GM12801 (cell line): ENCODE measurements around the gene ELMOD3.

Experiments
- TF ChIP-seq, protein P1 (sequence below): IDR thresholded peaks from one replicate; pipeline ENCODE4 v1.5.1; 2011; ENCODE audit warnings: control low read depth; ENCODE audit not compliant: insufficient read length; ENCODE audit errors: extremely low read depth

The ELMOD3 gene

DNA sequence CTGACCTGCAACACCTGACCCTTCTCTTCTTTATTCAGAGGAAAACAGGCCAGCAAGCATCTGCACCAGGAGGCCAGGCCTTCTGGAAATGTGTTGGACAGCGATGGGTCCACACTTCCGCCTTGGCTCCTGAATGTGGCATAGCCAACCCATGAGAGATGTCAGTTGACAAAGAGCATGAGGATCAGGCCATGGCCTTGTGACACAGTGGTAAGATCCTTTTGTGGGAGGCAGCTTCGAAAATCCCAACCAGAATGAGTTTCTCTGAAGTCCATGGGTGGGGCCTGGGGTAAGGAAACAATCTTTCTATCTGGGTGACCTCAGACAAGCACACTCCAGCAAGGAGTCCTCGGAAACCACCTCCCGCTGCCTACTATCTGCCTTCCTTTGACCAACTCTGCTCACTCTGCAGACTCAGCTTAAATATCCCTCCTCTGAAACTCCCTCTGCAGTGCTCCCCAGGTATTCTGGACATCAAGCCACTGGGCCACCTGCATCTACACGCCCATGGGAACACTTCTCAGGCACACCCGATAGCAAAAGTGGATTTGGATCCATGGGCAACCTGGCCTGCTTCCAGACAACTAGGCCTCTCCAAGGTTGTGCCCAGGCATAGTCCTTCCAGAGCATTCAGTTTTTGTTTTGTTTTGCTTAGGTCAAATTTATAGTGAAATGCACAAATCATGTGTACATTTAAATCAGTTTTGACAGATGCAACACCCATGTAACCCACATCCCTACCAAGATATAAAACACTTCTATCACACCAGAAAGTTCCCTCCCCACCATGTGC, 60.4 kb downstream of the ELMOD3 start:
- TF ChIP-seq, protein P1, sequence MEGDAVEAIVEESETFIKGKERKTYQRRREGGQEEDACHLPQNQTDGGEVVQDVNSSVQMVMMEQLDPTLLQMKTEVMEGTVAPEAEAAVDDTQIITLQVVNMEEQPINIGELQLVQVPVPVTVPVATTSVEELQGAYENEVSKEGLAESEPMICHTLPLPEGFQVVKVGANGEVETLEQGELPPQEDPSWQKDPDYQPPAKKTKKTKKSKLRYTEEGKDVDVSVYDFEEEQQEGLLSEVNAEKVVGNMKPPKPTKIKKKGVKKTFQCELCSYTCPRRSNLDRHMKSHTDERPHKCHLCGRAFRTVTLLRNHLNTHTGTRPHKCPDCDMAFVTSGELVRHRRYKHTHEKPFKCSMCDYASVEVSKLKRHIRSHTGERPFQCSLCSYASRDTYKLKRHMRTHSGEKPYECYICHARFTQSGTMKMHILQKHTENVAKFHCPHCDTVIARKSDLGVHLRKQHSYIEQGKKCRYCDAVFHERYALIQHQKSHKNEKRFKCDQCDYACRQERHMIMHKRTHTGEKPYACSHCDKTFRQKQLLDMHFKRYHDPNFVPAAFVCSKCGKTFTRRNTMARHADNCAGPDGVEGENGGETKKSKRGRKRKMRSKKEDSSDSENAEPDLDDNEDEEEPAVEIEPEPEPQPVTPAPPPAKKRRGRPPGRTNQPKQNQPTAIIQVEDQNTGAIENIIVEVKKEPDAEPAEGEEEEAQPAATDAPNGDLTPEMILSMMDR, result no peak

DNA sequence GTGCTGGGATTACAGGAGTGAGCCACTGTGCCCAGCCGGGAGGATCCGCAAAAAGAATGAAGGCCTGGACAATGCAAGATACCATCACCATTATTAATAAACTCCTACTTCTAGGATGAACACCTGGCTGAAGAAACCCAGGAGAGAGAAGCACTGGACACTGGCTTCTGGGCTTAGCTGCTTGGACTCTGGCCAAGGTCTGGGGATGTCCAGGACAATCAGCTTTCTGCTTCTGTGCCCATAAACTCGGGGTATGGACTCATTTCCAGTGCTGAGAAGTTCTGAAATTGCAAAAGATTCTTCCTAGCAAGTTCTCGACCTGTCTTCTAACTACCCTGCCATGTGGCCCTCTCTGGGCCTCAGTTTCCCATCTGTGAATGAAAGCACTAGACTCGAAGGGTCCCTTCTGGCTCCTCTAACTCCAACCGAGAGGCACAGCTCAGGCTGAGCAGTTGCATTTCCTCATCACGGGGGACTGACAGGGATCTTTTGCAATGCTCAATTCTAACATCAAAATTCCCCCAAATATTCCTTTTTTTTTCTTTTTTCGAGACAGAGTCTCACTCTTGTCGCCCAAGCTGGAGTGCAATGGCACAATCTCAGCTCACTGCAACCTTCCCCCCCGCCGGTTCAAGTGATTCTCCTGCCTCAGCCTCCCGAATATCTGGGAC, 61.5 kb downstream of the ELMOD3 start:
- TF ChIP-seq, protein P1, result no peak

DNA sequence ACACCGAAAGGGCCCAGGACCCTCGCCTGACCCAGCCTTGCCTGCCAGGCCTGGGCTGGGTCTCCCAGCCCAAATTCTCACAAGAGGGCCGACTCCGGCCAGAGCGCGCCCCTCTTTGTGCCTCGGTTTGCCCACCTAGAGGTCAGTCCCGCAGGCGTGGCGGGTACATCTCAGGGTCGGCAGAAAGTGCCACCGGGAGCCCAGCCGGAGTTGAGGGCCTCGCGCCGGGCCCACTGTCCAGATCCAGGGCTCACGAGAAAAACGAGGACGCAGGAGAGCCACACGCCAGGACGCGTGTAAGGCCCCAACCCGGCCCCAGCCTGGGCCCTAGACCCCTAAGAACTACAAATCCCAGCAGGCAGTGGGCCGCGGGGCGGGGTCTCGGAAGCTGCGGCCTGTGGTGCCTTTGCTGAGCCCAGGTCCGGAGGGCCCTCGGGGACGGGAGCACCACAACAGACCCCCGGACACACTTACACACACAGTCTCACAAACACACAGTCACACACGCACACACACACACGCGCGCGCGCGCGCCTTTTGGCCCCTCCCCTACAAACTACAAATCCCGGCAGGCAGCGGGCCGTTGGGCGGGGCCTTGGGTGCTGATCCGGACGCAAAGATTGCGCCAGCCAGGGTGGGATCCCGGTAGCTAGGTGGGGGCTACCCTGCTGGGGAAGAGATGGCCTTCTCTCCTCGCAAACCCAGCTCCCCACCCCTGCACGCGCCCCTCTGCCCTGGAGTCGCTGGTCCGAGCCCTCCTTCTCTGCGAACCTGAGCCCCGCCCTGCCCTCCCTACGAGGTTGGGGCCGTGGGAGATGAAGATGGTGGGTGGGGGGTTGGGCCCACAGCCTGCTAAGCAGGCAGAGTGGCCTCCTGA, 63.8 kb downstream of the ELMOD3 start, which contains the start of gene SH2D6:
Gene SH2D6 (plus strand): TSS at position 583 of the 877 bp plus-strand sequence. CDS start 10,752 bp downstream, outside the sequence.
- TF ChIP-seq, protein P1, result no peak

DNA sequence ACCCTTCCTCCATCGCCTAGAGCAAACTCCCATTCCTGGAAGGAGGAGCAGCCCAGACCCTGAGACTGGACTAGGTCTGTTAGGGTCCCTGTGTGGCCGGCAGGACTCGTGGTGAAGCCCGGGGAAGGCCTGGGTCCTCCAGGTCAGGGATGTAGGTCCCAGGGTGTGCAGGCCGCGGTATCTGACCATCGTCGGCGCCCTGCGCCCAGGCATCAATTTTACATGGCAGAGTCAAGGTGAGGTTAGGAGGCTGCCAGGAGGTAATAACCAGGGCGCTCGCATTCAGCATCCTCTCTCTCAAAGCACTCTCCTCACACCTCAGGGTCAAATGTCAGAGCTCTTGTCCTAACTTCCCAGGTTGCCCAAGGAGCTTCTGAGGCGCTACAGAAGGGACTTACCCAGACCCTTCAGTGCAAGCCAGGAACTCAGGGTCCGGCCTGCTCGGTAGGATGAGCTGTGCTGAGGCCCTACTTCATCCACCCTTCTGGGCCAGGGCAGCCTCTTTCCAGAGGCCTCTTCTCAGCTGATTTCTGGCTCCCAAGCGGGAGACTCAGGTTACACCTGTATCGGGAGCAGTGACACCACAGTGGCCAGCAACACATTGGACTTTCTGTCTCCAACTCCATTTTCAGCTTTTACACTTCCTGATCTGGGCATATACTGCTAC, 64.6 kb downstream of the ELMOD3 start:
- TF ChIP-seq, protein P1, result no peak

DNA sequence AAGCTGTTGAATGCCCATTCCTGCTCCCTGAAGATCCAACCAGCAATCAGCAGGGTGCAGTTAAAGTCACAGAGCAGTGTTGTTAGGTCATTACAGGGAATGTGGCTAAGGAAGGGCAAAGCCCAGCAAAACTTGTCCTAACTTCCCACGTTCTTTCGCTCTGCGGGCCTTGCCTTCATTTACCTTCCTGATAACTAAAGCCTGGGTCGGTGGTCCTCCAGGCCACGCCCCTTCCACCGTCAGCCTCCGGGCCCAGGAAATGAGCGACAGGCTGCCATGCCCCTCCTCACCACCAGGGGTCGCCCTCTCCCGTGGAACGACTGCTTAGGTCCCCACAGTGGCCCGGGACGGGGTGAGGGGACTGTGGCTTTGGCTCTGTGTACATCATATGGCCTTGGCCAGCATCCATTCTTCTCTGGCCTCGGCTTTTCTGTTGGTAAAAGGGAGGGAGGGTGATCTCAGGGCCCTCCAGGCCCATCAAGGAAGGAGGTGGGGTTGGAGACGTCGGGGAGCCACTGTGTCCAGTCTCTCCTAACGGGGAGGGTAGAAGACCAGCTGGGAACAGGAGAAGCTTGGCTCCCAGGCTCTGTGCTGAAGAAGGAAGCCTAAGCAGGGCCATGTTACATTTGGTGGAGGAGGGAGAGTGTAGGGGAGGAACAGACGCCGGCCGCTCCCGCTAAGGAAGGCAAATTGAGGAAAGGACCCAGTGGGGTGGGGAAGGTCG, 66.1 kb downstream of the ELMOD3 start:
- TF ChIP-seq, protein P1, result no peak

DNA sequence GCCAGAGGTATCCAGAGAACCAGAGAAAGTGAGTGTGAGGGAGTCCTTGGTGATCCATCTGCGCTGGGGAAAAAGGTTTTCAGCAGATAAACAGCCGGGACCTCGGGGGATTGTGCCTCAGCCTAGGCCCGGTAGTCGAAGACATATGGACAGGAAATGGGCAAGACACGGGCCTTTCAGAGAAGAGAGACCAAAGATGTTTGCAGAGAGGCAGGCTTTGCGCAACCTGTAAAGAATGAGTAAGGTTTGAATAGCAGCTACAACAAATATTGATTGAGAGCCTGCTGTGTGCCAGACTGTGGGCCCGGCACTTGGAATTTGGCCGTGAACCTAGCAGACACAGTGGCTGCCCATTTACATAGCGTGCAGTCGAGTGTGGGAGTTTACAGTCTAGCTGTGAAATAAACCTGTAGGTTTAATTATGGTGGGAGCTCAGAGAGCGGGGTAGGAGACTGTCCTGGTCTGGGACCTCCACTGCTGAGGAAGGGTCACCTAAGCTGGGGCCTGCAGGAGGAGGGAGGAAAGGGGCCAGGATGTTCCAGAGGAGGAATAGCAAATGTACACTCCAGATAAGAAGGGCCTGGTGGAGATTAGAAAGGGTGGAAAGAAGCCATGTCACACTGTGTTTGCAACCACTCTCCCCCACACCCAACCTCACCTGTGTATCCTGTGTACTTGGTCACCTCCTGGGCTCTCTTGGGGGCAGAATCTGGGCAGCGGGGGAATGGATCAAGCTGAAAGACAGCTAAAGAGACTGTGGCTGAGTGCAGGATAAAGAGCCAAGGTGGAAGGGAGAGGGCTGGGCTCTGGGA, 66.9 kb downstream of the ELMOD3 start:
- TF ChIP-seq, protein P1, result no peak
